Testis (tissue), 3 donors: ENCODE results near the gene WDR53. TPM values are rescaled to one million over a fixed set of nuclear protein-coding genes. Genes with fewer than 3 reads are reported as not detected.
"Not testable (repeated sequence)": the region's sequence is repeated elsewhere in the genome, so short reads cannot be mapped to it uniquely, and the experiment has no call there.

Experiments
- DNase-seq: peaks from one replicate; pipeline ENCODE4 v3.0.0-alpha.2; 2019
- H3K27ac ChIP-seq, 2 donors: fragments of 200-600 bp; sonication (generic); one replicate each; pipeline ENCODE4 v1.5.1; 2019
- H3K27me3 ChIP-seq: fragments of 200-600 bp; sonication (generic); one replicate; pipeline ENCODE4 v1.5.1; 2019
- H3K36me3 ChIP-seq: fragments of 200-600 bp; sonication (generic); one replicate; pipeline ENCODE4 v1.5.1; 2017; ENCODE audit warnings: low read depth; ENCODE audit errors: missing control alignments
- H3K4me1 ChIP-seq: fragments of 200-600 bp; sonication (generic); one replicate; pipeline ENCODE4 v1.5.1; 2019
- H3K4me3 ChIP-seq, 2 donors: fragments of 200-600 bp; sonication (generic); one replicate each; pipeline ENCODE4 v1.5.1; 2017 to 2019
- H3K9me3 ChIP-seq: fragments of 200-600 bp; sonication (generic); one replicate; pipeline ENCODE4 v1.5.1; 2017
- CTCF ChIP-seq, 3 experiments: fragments of 450-650 bp in 2 of 3; fragments of 200-600 bp in 1 of 3; sonication (generic) in 1 of 3; IDR thresholded peaks; one replicate each; pipeline ENCODE4 v1.5.1; 2016 to 2019; ENCODE audit warnings: antibody characterized with exemption in 3 of 3, mild to moderate bottlenecking in 2 of 3, moderate library complexity in 1 of 3
- POLR2A ChIP-seq: fragments of 450-650 bp; IDR thresholded peaks from one replicate; pipeline ENCODE4 v1.6.1; 2017; ENCODE audit warnings: antibody characterized with exemption, mild to moderate bottlenecking, moderate library complexity
- WGBS, 2 donors: methylation state at CpG; one replicate each; pipeline ENCODE4 v1.1.5; 2018; 5-methylcytosine and 5-hydroxymethylcytosine counted together
- intact Hi-C: fragments of 100-400 bp; cut with DNase I; formaldehyde crosslinking; loops from one replicate; pipeline ENCODE4 v1.15.1; 2023; ENCODE audit warnings: low total_unique reads
- polyA plus RNA-seq: library from polyadenylated mRNA; stranded (reverse); fragments of 350-450 nt; fragmentation: Illumina TruSeq; extraction: RNeasy Lipid Tissue Mini Kit (QIAGEN cat#74804); gene quantifications from one replicate; pipeline ENCODE4 v1.2.3, GENCODE V29; 2014; ENCODE audit warnings: low read depth, low replicate concordance; ENCODE audit not compliant: insufficient read depth
- total RNA-seq, 2 donors: library from RNA; depleted of rRNA; stranded (reverse); fragments of >200 nt; gene quantifications; one replicate each; pipeline ENCODE4 v1.2.3, GENCODE V29; 2016

The WDR53 gene
- total and polyA plus RNA-seq, 3 donors from 2014 or later: 25.8 to 140 (median 38.6) TPM

- Histone ChIP-seq H3K4me3 (no peak overlapping the region), H3K36me3 (no peaks in the 10 kb centered on the region), H3K4me1 (no peaks in the 10 kb centered on the region), H3K9me3 (no peaks in the 10 kb centered on the region), H3K27me3 (no peaks in the 10 kb centered on the region), H3K27ac (no peak overlapping the region)
- WGBS, 2 donors: 35 to 46% methylated on average over 5 of the region's 5 CpGs
- TF ChIP-seq POLR2A (no peak), CTCF (IDR thresholded peaks at IDR 0.05) (no peak)
- intact Hi-C loops: no loop called here
- no peak for DNase-seq
These were observed 28.0 kb upstream of the WDR53 start for GRCh38 chr3:196596355-196596754.

- H3K27me3 ChIP-seq: no peaks in the 10 kb centered on the region
- no peaks in the 10 kb centered on the region for H3K9me3 ChIP-seq
- TF ChIP-seq POLR2A (no peak), CTCF (IDR thresholded peaks at IDR 0.05) (no peak)
- no peaks in the 10 kb centered on the region for H3K36me3 ChIP-seq
- intact Hi-C loops: no loop called here
- no peak overlapping the region for H3K4me3 ChIP-seq
- no peak for DNase-seq
- WGBS, 2 donors: 79 to 91% methylated on average over 5 of the region's 5 CpGs
- H3K4me1 ChIP-seq: no peaks in the 10 kb centered on the region
- H3K27ac ChIP-seq: no peak overlapping the region
These were observed 21.9 kb upstream of the WDR53 start for GRCh38 chr3:196590279-196590678.

GRCh38 chr3:196585044-196585757, 16.8 kb upstream of the WDR53 start:
- 63 to 81% methylated on average over 3 of the region's 3 CpGs for WGBS, 2 donors
- no peak for DNase-seq
- no peaks in the 10 kb centered on the region for H3K4me1 ChIP-seq
- H3K36me3 ChIP-seq: no peaks in the 10 kb centered on the region
- H3K27me3 ChIP-seq: no peaks in the 10 kb centered on the region
- no peaks in the 10 kb centered on the region for H3K9me3 ChIP-seq
- no peak overlapping the region for H3K27ac ChIP-seq
- intact Hi-C loops: no loop called here
- TF ChIP-seq CTCF (IDR thresholded peaks at IDR 0.05) (no peak), POLR2A (no peak)
- H3K4me3 ChIP-seq: no peak overlapping the region

- Histone ChIP-seq H3K27me3 (no peaks in the 10 kb centered on the region), H3K4me1 (peaks cover 11% of the 10 kb centered on the region), H3K36me3 (no peaks in the 10 kb centered on the region), H3K9me3 (no peaks in the 10 kb centered on the region), H3K4me3 (no peak overlapping the region), H3K27ac (no peak overlapping the region)
- TF ChIP-seq CTCF (IDR thresholded peaks at IDR 0.05): no peak
- TF ChIP-seq POLR2A: no peak
- intact Hi-C loops: no loop called here
- WGBS, 2 donors: 45 to 92% methylated on average over 1 of the region's 1 CpG
- no peak for DNase-seq
These were observed 4.0 kb upstream of the WDR53 start for GRCh38 chr3:196572389-196572788.

- DNase-seq, intact Hi-C loops, H3K27me3 ChIP-seq: not testable (repeated sequence)
These were observed 2.0 kb upstream of the WDR53 start for GRCh38 chr3:196570332-196570731.

More at GRCh38 chr3:196570332-196570731, 2.0 kb upstream of the WDR53 start:
- not testable (repeated sequence) for H3K4me3 ChIP-seq, H3K36me3 ChIP-seq, H3K9me3 ChIP-seq, H3K27ac ChIP-seq
- WGBS, 2 donors: 55 to 72% methylated on average over 13 of the region's 13 CpGs
- peaks cover 11% of the 10 kb centered on the region for H3K4me1 ChIP-seq
